GM08714 (cell line): ENCODE data around the gene TMEM151A.
A peak's percentile ranks its signal among the peaks of the same experiment; 100 is the strongest.
"Not testable (repeated sequence)": the region's sequence is repeated elsewhere in the genome, so short reads cannot be mapped to it uniquely, and the experiment has no call there.

Source experiments
- H3K4me3 ChIP-seq: fragments of 200-500 bp; sonication (Bioruptor generic); 2 replicates; pipeline ENCODE4 v1.5.1; 2014; ENCODE audit warnings: mild to moderate bottlenecking, low read length, inconsistent platforms
- ZNF274 ChIP-seq: IDR thresholded peaks from 2 replicates; pipeline ENCODE4 v1.6.1; 2012; ENCODE audit warnings: mild to moderate bottlenecking, low read depth, low read length

Gene TMEM151A

GRCh38 chr11:66294626-66295620 is 3.2 kb downstream of the TMEM151A start:
- no peak for TF ChIP-seq ZNF274

GRCh38 chr11:66297610-66298009 is 5.9 kb downstream of the TMEM151A start:
- no peak for TF ChIP-seq ZNF274
- H3K4me3 ChIP-seq = no peak overlapping the region

More at GRCh38 chr11:66294626-66295620, 3.2 kb downstream of the TMEM151A start:
- no peak overlapping the region for H3K4me3 ChIP-seq

- no peak for TF ChIP-seq ZNF274
- no peak overlapping the region for H3K4me3 ChIP-seq
Observed at GRCh38 chr11:66299186-66299585, 7.5 kb downstream of the TMEM151A start.

GRCh38 chr11:66302656-66303055 is 11.0 kb downstream of the TMEM151A start:
- no peak overlapping the region for H3K4me3 ChIP-seq
- TF ChIP-seq ZNF274 = no peak

GRCh38 chr11:66309475-66309874 is 17.8 kb downstream of the TMEM151A start:
- TF ChIP-seq ZNF274 = no peak
- no peak overlapping the region for H3K4me3 ChIP-seq

GRCh38 chr11:66310324-66310723 is 18.6 kb downstream of the TMEM151A start:
- TF ChIP-seq ZNF274 = no peak
- H3K4me3 ChIP-seq = no peak overlapping the region

- not testable (repeated sequence) for H3K4me3 ChIP-seq
Observed at GRCh38 chr11:66310803-66311440, 19.2 kb downstream of the TMEM151A start.

- TF ChIP-seq ZNF274 = no peak
- H3K4me3 ChIP-seq = peak overlapping the region; percentile 66; the same call in 1 of the 2 replicates
Observed at GRCh38 chr11:66311470-66311964, 19.8 kb downstream of the TMEM151A start.

- TF ChIP-seq ZNF274 = no peak
- H3K4me3 ChIP-seq = peak overlapping the region; percentile 66; the same call in 1 of the 2 replicates
Observed at GRCh38 chr11:66311965-66312548, 20.4 kb downstream of the TMEM151A start.

- H3K4me3 ChIP-seq = peak overlapping the region; percentile 66; the same call in 1 of the 2 replicates
- no peak for TF ChIP-seq ZNF274
Observed at GRCh38 chr11:66312549-66313320, 21.0 kb downstream of the TMEM151A start.

- TF ChIP-seq ZNF274 = no peak
- no peak overlapping the region; the same call in 1 of the 2 replicates for H3K4me3 ChIP-seq
Observed at GRCh38 chr11:66313321-66314185, 21.9 kb downstream of the TMEM151A start.

GRCh38 chr11:66314186-66314501 is 22.4 kb downstream of the TMEM151A start:
- no peak for TF ChIP-seq ZNF274
- no peak overlapping the region for H3K4me3 ChIP-seq

GRCh38 chr11:66314561-66315497 is 23.1 kb downstream of the TMEM151A start:
- TF ChIP-seq ZNF274 = no peak
- H3K4me3 ChIP-seq = no peak overlapping the region
